Transverse colon (tissue), 4 donors: Measurements from ENCODE around the gene DNAJC6. TPM values are rescaled to one million over a fixed set of nuclear protein-coding genes. Genes with fewer than 3 reads are reported as not detected.
"Not testable (repeated sequence)": the region's sequence is repeated elsewhere in the genome, so short reads cannot be mapped to it uniquely, and the experiment has no call there.

Source experiments
- DNase-seq: peaks from one replicate; pipeline ENCODE4 v3.0.0-alpha.2; 2019
- H3K27ac ChIP-seq, 4 donors: fragments of 200-600 bp; sonication (generic); 2 replicates each; pipeline ENCODE4 v1.5.1; 2016 to 2018; ENCODE audit warnings: inconsistent platforms in 4 of 4
- H3K27me3 ChIP-seq: fragments of 200-600 bp; sonication (generic); 2 replicates; pipeline ENCODE4 v1.5.1; 2017; ENCODE audit warnings: inconsistent platforms
- H3K36me3 ChIP-seq, 4 donors: fragments of 200-600 bp; sonication (generic); 2 replicates each; pipeline ENCODE4 v1.5.1; 2017 to 2019; ENCODE audit warnings: inconsistent platforms in 4 of 4
- H3K4me1 ChIP-seq, 4 donors: fragments of 200-600 bp; sonication (generic); 2 replicates each; pipeline ENCODE4 v1.5.1; 2017 to 2020; ENCODE audit warnings: inconsistent platforms in 4 of 4
- H3K4me3 ChIP-seq, 4 donors: fragments of 200-600 bp; sonication (generic); 1 replicate in 1 of 4; 2 replicates in 3 of 4; pipeline versions ENCODE4 v1.5.1 to v1.6.1; 2017 to 2019; ENCODE audit warnings: inconsistent platforms in 4 of 4
- H3K9me3 ChIP-seq, 2 donors: fragments of 200-600 bp; sonication (generic); 2 replicates each; pipeline ENCODE4 v1.5.1; 2017 to 2019; ENCODE audit warnings: inconsistent platforms in 2 of 2
- CTCF ChIP-seq, 5 experiments: fragments of 200-600 bp in 3 of 5; fragments of 450-650 bp in 2 of 5; sonication (generic) in 3 of 5; IDR thresholded peaks; 1 replicate in 2 of 5; 2 replicates in 3 of 5; pipeline ENCODE4 v1.5.1; 2016 to 2017; ENCODE audit warnings: antibody characterized with exemption in 5 of 5, inconsistent platforms in 3 of 5, mild to moderate bottlenecking in 2 of 5, moderate library complexity in 1 of 5
- EP300 ChIP-seq: sonication (generic); formaldehyde crosslinking; IDR thresholded peaks from one replicate; pipeline ENCODE4 v1.6.1; 2017; ENCODE audit warnings: antibody characterized with exemption, low read depth
- POLR2A ChIP-seq: fragments of 450-650 bp; IDR thresholded peaks from one replicate; pipeline ENCODE4 v1.6.1; 2016; ENCODE audit warnings: antibody characterized with exemption, mild to moderate bottlenecking, moderate library complexity
- POLR2AphosphoS5 ChIP-seq, 3 donors: sonication (generic); formaldehyde crosslinking; IDR thresholded peaks; one replicate each; pipeline ENCODE4 v1.6.1; 2016; ENCODE audit warnings: antibody characterized with exemption in 3 of 3
- WGBS, 2 donors: methylation state at CpG; one replicate each; pipeline ENCODE4 v1.1.5; 2018; ENCODE audit warnings: low coverage in 1 of 2; 5-methylcytosine and 5-hydroxymethylcytosine counted together
- in situ Hi-C, 4 donors: fragments of 200-750 bp; cut with MboI; loops; one replicate each; pipeline versions ENCODE4 v1.15.0 to v1.15.1; 2017; ENCODE audit warnings: low sequenced_read_pairs in 3 of 4, low pct_ligation_motif_present in 1 of 4, low pct_unique_long_range_greater_than_20kb in 1 of 4
- intact Hi-C: fragments of 100-400 bp; cut with DNase I; formaldehyde crosslinking; loops from one replicate; pipeline ENCODE4 v1.15.1; 2023; ENCODE audit warnings: low total_unique reads
- total RNA-seq, 4 donors: library from RNA; depleted of rRNA; stranded (reverse); fragments of >200 nt; gene quantifications; one replicate each; pipeline ENCODE4 v1.1.0, GENCODE V29; 2016

DNAJC6 gene
- total RNA-seq, 4 donors from 2014 or later: 0.40 to 2.7 (median 1.7) TPM

GRCh38 chr1:65279070-65279779 lies 30.1 kb upstream of the DNAJC6 start:
- no peak for DNase-seq
- Histone ChIP-seq H3K9me3 (no peaks in the 10 kb centered on the region), H3K4me1 (no peaks in the 10 kb centered on the region), H3K27ac (no peak overlapping the region), H3K27me3 (peaks cover 4% of the 10 kb centered on the region), H3K36me3 (no peaks in the 10 kb centered on the region), H3K4me3 (no peak overlapping the region)
- intact Hi-C loops: no loop called here
- in situ Hi-C loops: no loop called here
- 60 to 65% methylated on average over 5 of the region's 5 CpGs for WGBS, 2 donors
- TF ChIP-seq CTCF (IDR thresholded peaks at IDR 0.05) (no peak), POLR2A (no peak), EP300 (no peak), POLR2AphosphoS5 (IDR thresholded peaks at IDR 0.05) (no peak)

GRCh38 chr1:65281846-65282245 lies 27.5 kb upstream of the DNAJC6 start:
- 73 to 89% methylated on average over 4 to 6 of the region's 6 CpGs for WGBS, 2 donors
- no peaks in the 10 kb centered on the region for H3K9me3 ChIP-seq
- in situ Hi-C loops (no loop called here), intact Hi-C loops (no loop called here)
- H3K27ac ChIP-seq: no peak overlapping the region
- no peak for DNase-seq
- TF ChIP-seq POLR2A (no peak), EP300 (no peak), POLR2AphosphoS5 (IDR thresholded peaks at IDR 0.05) (no peak), CTCF (IDR thresholded peaks at IDR 0.05) (no peak)
- H3K4me1 ChIP-seq: no peaks in the 10 kb centered on the region
- no peak overlapping the region for H3K4me3 ChIP-seq
- H3K27me3 ChIP-seq: peaks cover 4% of the 10 kb centered on the region
- H3K36me3 ChIP-seq: no peaks in the 10 kb centered on the region

GRCh38 chr1:65284229-65284628 lies 25.1 kb upstream of the DNAJC6 start:
- 85% methylated on average over 3 of the region's 3 CpGs; no CpG with 5 or more reads in 1 of the 2 donors for WGBS, 2 donors
- in situ Hi-C loops: no loop called here
- no peaks in the 10 kb centered on the region for H3K4me1 ChIP-seq
- H3K27ac ChIP-seq: no peak overlapping the region
- intact Hi-C loops: no loop called here
- no peaks in the 10 kb centered on the region for H3K36me3 ChIP-seq
- no peaks in the 10 kb centered on the region for H3K9me3 ChIP-seq
- TF ChIP-seq POLR2A: no peak
- TF ChIP-seq CTCF (IDR thresholded peaks at IDR 0.05): no peak
- TF ChIP-seq POLR2AphosphoS5 (IDR thresholded peaks at IDR 0.05): no peak
- TF ChIP-seq EP300: no peak
- no peak for DNase-seq
- H3K27me3 ChIP-seq: peaks cover 4% of the 10 kb centered on the region
- no peak overlapping the region for H3K4me3 ChIP-seq

DNA sequence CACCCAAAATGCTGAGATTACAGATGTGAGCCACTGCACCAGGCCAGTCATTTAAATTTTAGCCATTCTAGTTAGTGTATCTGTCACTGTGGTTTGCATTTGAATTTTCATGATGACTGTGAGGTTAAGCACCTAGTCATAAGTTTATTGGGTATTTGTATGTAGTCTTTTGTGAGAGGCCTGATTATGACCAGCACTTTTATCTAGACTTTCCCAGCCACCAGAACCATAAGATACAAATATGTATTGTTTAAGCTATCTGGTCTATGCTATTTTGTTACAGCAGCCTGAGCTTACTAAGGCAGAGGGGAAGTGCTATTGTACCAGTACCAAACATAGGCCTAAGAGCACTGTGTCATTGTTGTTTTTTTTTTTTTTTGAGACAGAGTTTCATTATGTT lies 19.9 kb upstream of the DNAJC6 start:
- no peak for DNase-seq
- H3K27me3 ChIP-seq: no peaks in the 10 kb centered on the region
- TF ChIP-seq EP300: no peak
- TF ChIP-seq POLR2AphosphoS5 (IDR thresholded peaks at IDR 0.05): no peak
- TF ChIP-seq CTCF (IDR thresholded peaks at IDR 0.05): no peak
- no peak for TF ChIP-seq POLR2A
- H3K4me1 ChIP-seq: no peaks in the 10 kb centered on the region
- no peak overlapping the region for H3K4me3 ChIP-seq
- H3K9me3 ChIP-seq: no peaks in the 10 kb centered on the region
- intact Hi-C loops: no loop called here
- no peaks in the 10 kb centered on the region for H3K36me3 ChIP-seq
- H3K27ac ChIP-seq: no peak overlapping the region
- in situ Hi-C loops: no loop called here

GRCh38 chr1:65291818-65292217 lies 17.5 kb upstream of the DNAJC6 start:
- H3K27ac ChIP-seq, H3K4me1 ChIP-seq, DNase-seq, intact Hi-C loops, H3K4me3 ChIP-seq, H3K9me3 ChIP-seq, H3K36me3 ChIP-seq, H3K27me3 ChIP-seq, in situ Hi-C loops: not testable (repeated sequence)
- WGBS, 2 donors: 85 to 90% methylated on average over 6 to 9 of the region's 9 CpGs
